OCI-LY3 (cell line): ENCODE measurements around the gene OXA1L.

Experiments used
- H2AFZ ChIP-seq: fragments of 200-600, 300-600 bp; shearing (Covaris generic); 2 replicates; pipeline ENCODE4 v1.6.0; 2014; ENCODE audit warnings: antibody characterized with exemption, low read depth, low read length
- H3K27ac ChIP-seq: fragments of 200-600, 300-600 bp; sonication (generic); 2 replicates; pipeline ENCODE4 v1.5.1; 2014; ENCODE audit warnings: mild to moderate bottlenecking, low read length, moderate library complexity, mixed read lengths
- H3K27me3 ChIP-seq: fragments of 200-600, 300-600 bp; sonication (generic); 2 replicates; pipeline ENCODE4 v1.6.1; 2014; ENCODE audit warnings: low read depth, low read length, mixed read lengths
- H3K36me3 ChIP-seq: fragments of 200-600, 300-600 bp; sonication (generic); replicated peaks from 2 replicates; pipeline ENCODE3; 2014; ENCODE audit warnings: low read depth, low read length, mixed read lengths
- H3K4me1 ChIP-seq: fragments of 300-600, 200-600 bp; sonication (generic); 2 replicates; pipeline ENCODE4 v1.6.1; 2014; ENCODE audit warnings: low read length, mixed read lengths
- H3K4me2 ChIP-seq: fragments of 200-600, 300-600 bp; sonication (generic); 2 replicates; pipeline ENCODE4 v1.6.1; 2014; ENCODE audit warnings: low read length, mixed read lengths
- H3K4me3 ChIP-seq: fragments of 300-600, 200-600 bp; sonication (generic); 2 replicates; pipeline ENCODE4 v1.5.1; 2014; ENCODE audit warnings: antibody characterized with exemption, mild to moderate bottlenecking, low read length, moderate library complexity
- H3K79me2 ChIP-seq: fragments of 300-600, 200-600 bp; shearing (Covaris generic); 2 replicates; pipeline ENCODE4 v1.6.1; 2014; ENCODE audit warnings: mild to moderate bottlenecking, low read length, mixed read lengths
- H3K9ac ChIP-seq: fragments of 300-600, 200-600 bp; shearing (Covaris generic); 2 replicates; pipeline ENCODE4 v1.6.0; 2014; ENCODE audit warnings: mild to moderate bottlenecking, low read length, moderate library complexity
- H3K9me3 ChIP-seq: fragments of 200-600, 300-600 bp; shearing (Covaris generic); 2 replicates; pipeline ENCODE4 v1.6.1; 2014; ENCODE audit warnings: low read length, mixed read lengths; ENCODE audit not compliant: insufficient read depth
- H4K20me1 ChIP-seq: fragments of 200-600, 300-600 bp; sonication (generic); 2 replicates; pipeline ENCODE4 v1.6.1; 2016; ENCODE audit warnings: low read length, mixed read lengths; ENCODE audit not compliant: insufficient read depth
- CTCF ChIP-seq: fragments of 200-600, 300-600 bp; sonication (generic); IDR thresholded peaks from 2 replicates; pipeline ENCODE4 v1.5.1; 2014; ENCODE audit warnings: antibody characterized with exemption, low read length, low read depth
- EZH2phosphoT487 ChIP-seq: fragments of 200-600 bp; shearing (Covaris generic); IDR thresholded peaks from 2 replicates; pipeline ENCODE4 v1.6.1; 2018; ENCODE audit warnings: antibody characterized with exemption, mixed run types, low read depth

OXA1L gene

GRCh38 chr14:22807432-22808087, 41.1 kb downstream of the OXA1L start:
- Histone ChIP-seq H3K9me3 (no peaks in the 10 kb centered on the region), H3K36me3 (no peaks in the 10 kb centered on the region), H3K79me2 (no peaks in the 10 kb centered on the region), H3K4me3 (no peak overlapping the region), H4K20me1 (no peaks in the 10 kb centered on the region), H3K4me2 (no peak overlapping the region), H3K9ac (no peak overlapping the region), H3K4me1 (peaks cover 39% of the 10 kb centered on the region), H3K27me3 (no peaks in the 10 kb centered on the region), H3K27ac (no peak overlapping the region), H2AFZ (no peak overlapping the region)
- TF ChIP-seq EZH2phosphoT487 = no peak
- no peak for TF ChIP-seq CTCF

- Histone ChIP-seq H3K27me3 (no peaks in the 10 kb centered on the region), H3K4me2 (no peak overlapping the region), H3K9me3 (no peaks in the 10 kb centered on the region), H3K27ac (no peak overlapping the region), H2AFZ (no peak overlapping the region), H3K36me3 (no peaks in the 10 kb centered on the region), H3K4me3 (no peak overlapping the region), H3K4me1 (peaks cover 35% of the 10 kb centered on the region), H3K79me2 (no peaks in the 10 kb centered on the region), H4K20me1 (no peaks in the 10 kb centered on the region), H3K9ac (no peak overlapping the region)
- no peak for TF ChIP-seq EZH2phosphoT487
- no peak for TF ChIP-seq CTCF
These were observed 42.1 kb downstream of the OXA1L start for GRCh38 chr14:22808388-22809209.

- H3K36me3 ChIP-seq = no peaks in the 10 kb centered on the region
- H4K20me1 ChIP-seq = no peaks in the 10 kb centered on the region
- no peak overlapping the region for H3K4me3 ChIP-seq
- H3K9ac ChIP-seq = no peak overlapping the region
- H2AFZ ChIP-seq = no peak overlapping the region
- H3K4me2 ChIP-seq = peak overlapping the region; percentile 50
- TF ChIP-seq EZH2phosphoT487 (no peak), CTCF (no peak)
- H3K79me2 ChIP-seq = no peaks in the 10 kb centered on the region
- H3K27ac ChIP-seq = no peak overlapping the region
- H3K27me3 ChIP-seq = no peaks in the 10 kb centered on the region
- no peaks in the 10 kb centered on the region for H3K9me3 ChIP-seq
- peaks cover 40% of the 10 kb centered on the region for H3K4me1 ChIP-seq
These were observed 45.2 kb downstream of the OXA1L start for GRCh38 chr14:22811722-22812121.

- Histone ChIP-seq H3K4me2 (no peak overlapping the region), H3K27me3 (no peaks in the 10 kb centered on the region), H3K4me3 (no peak overlapping the region), H3K9ac (no peak overlapping the region), H3K9me3 (no peaks in the 10 kb centered on the region), H2AFZ (no peak overlapping the region), H3K4me1 (peaks cover 40% of the 10 kb centered on the region), H3K79me2 (no peaks in the 10 kb centered on the region), H4K20me1 (no peaks in the 10 kb centered on the region), H3K27ac (no peak overlapping the region), H3K36me3 (no peaks in the 10 kb centered on the region)
- TF ChIP-seq CTCF (no peak), EZH2phosphoT487 (no peak)
These were observed 46.3 kb downstream of the OXA1L start for GRCh38 chr14:22812744-22813143.
